IPS-18c (cell line): ENCODE results near the gene CSF2RB.

Experiments
- H3K4me3 ChIP-seq: 2 replicates; pipeline ENCODE4 v1.7.0; 2013; ENCODE audit warnings: low read depth, mild to moderate bottlenecking, low read length, moderate library complexity; ENCODE audit not compliant: insufficient read depth
- H3K9me3 ChIP-seq: one replicate; pipeline ENCODE4 v1.6.1; 2013; ENCODE audit warnings: mild to moderate bottlenecking, low read length, moderate library complexity; ENCODE audit not compliant: control insufficient read depth, insufficient read depth

CSF2RB gene

DNA sequence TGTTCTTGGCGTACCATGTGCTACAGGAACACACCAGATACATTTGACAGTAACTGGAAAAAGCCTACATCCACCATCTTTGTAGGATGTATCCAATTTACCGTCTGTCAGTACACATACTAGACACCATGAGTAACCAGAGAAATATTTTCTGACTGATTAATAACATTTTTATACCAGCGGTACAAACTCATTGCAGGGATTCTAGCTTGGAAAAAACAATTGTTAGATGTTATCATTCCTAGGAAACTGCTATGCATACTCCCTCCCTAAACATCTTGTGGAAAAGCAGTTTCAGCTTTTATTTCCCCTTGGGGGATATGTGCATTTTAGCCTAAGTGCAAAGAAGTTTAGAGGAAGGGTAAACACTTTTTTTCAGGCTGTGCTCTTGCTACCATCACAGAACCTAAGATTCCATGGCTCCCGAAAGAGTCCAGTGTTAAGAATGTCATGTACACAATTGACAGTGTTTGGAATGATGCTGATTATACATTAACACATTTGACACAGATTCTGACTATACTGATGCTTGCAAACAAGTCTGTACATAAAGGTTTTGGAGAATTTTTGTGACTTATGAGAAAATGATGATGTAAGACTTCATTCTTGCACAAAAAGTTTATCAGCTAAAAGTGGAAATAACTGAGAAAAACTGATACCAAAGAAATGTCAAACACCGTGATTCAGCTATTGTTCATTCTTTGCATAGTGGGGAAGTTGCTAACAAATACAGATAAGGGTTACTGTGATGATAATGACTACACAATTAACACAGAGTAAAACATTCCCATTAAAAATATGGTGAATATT, 28.9 kb upstream of the CSF2RB start:
- no peak overlapping the region for H3K4me3 ChIP-seq
- H3K9me3 ChIP-seq, result no peaks in the 10 kb centered on the region

DNA sequence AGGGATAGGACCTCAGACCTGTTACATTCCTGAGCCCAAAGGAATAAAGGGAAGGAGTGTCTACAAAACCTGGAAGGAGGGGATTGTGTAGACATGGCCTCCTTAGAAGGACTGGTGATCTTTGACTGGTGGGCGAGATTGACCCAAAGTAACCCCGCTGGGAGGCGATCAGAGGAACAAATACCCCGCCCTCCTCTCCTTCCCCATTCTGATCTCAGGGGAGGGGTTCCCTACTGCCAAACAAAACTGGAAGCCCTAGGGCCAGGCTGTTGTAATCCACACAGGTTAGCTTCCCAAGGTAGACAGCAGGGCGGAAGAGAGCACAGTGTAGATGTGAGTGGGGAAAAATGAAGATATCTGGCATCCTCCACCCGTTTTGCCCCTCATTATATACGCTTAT, 28.0 kb upstream of the CSF2RB start:
- no peak overlapping the region for H3K4me3 ChIP-seq
- H3K9me3 ChIP-seq, result no peaks in the 10 kb centered on the region

DNA sequence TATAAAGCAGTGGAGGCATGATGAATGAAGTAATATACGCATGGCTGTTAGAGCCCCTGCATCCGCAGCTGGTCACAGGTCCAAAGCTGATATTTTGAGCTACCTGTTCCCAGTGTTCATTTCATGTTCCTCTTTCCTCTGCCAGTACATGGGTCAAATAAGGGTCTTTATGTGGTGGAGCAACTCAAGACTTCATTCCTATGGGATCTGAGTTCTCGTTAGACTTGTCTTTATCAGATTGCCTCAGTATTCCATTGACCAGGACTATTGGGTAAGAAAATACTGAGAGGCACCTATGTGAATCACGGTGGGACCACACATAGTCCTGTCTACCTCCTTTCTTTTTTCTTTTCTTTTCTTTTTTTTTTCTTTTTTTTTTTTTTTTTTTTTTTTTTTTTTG, 27.4 kb upstream of the CSF2RB start:
- Histone ChIP-seq H3K4me3 (no peak overlapping the region), H3K9me3 (no peaks in the 10 kb centered on the region)

DNA sequence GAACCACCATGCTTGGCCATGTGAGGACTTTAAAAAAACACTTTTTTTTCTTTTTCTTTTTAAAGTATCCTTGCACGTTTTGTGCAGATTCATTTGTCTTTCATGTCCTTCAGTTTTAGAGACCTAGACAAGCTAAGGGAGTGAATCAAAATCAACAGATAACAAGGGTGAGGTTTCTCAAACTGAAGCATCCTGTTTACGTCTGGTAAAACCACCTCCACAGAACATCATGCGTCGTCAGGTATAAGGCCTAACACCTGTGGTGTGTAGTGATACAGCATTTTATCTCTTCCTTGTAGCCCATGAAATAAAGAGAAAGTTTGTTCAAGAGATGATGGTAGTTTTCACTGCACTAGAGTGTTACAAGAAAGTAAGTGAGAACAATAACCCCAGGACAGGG, 26.3 kb upstream of the CSF2RB start:
- no peaks in the 10 kb centered on the region for H3K9me3 ChIP-seq
- H3K4me3 ChIP-seq, result no peak overlapping the region

DNA sequence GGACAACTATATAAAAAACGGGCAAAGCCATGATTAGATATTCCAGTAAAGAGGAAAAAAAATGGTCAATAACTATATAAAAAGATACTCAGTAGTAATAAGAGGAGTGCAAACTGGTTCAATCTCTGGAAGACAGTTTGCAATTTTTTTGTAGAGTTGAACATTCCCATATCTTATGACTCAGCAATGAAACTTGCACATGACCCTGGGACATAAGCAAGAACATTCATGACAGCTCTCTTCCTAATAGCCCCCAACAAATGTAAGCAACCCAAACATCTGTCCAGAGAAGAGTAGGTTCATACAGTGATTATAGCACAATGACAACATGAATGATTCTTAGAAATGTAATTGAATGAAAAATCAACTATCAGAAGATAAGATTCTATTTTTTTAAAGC, 21.8 kb upstream of the CSF2RB start:
- Histone ChIP-seq H3K4me3 (no peak overlapping the region), H3K9me3 (peaks cover 4% of the 10 kb centered on the region)

DNA sequence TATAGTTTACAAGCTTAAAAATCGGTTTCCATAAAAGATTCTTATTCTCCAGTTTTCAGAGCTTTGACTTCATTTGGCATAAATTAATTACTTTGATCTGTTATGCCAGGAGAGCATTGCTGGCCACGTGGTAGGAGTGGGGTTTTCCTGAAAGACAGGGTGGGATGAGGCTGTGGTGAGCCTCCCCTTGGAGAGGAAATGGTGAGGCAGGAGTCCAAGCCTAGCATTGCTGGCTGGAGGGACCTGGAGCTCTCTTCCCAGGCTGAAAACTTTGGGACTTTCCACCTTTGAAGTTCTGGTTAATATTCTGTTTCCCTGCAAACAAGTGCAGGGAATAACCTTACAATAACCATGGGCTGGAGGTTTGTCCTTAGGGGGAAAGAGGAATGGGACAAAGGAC, 21.1 kb upstream of the CSF2RB start:
- H3K9me3 ChIP-seq, result peaks cover 4% of the 10 kb centered on the region

DNA sequence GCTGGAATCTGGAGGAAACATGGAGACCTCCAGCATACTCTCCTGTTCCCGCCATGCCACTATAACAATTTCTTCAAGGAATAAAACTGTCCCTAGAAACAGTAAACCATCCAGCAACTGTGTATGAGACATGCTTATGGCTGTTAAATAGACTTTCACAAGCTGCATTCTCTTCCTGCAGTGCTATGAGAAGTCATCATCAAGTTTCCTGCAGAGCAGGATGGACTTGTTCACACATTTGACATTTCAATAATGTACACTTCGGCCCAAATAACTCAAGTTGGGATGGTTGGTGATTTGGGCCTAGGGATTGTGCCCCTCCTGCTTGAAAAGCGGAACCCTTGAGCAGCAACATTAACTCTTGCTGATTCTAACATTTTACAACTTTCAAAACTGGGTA, 20.2 kb upstream of the CSF2RB start:
- H3K9me3 ChIP-seq, result peaks cover 4% of the 10 kb centered on the region
- no peak overlapping the region for H3K4me3 ChIP-seq

More for the DNA sequence above, 21.1 kb upstream of the CSF2RB start:
- no peak overlapping the region for H3K4me3 ChIP-seq

DNA sequence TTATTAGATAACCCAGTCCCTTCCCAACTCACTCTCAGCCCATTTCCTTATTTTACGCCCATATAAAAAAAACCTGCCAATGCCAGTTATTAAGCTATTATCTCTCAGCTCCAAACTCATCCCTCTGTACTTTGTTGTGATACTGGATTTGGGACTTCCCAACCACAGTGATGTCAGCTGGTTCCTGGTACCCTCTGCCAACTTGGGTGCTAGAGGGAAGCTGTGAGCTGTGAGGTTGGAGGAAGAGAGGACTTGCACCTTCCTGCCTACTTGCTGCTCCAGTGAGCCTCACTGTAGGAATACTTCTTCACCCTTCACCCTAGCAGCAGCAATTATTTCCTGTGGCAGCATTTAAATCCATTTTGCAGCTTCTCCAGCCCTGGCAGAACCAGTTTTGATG, 19.2 kb upstream of the CSF2RB start:
- Histone ChIP-seq H3K4me3 (no peak overlapping the region), H3K9me3 (peaks cover 4% of the 10 kb centered on the region)

DNA sequence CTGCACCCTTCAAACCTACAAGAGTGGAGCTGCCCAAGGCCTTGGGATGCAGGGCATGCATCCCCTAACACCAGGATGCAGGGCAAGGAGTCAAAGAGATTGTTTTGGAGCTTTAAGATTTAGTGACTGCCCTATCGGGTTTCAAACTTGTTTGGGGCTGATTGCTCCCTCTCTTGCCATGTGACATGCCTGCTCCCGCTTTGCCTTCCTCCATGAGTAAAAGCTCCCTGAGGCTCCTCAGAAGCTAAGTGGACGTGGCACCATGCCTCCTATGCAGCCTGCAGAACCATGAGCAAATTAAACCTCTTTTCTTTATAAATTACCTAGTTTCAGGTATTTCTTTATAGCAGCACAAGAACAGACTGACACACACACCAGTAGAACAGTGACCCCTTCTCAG, 15.8 kb upstream of the CSF2RB start:
- Histone ChIP-seq H3K4me3 (no peak overlapping the region), H3K9me3 (peaks cover 4% of the 10 kb centered on the region)

DNA sequence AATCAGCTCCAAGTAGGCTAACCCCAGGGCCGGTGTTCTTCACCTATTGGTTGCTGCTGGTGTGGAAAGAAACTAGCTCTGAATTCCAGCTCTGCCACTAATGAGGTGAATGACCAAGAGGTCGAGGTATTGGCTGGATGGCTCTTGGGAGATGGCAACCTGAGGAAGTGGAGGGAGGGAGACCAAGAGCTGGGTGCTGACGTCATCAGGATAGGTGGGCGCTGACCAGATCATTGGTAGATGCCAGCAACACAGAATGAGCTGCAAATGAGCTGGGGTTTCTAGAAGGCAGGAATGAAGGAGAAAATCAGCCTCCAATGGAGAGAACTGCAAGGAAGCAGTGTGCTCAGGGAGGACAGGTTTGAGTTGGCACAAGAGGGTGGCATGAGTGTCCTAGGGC, 14.7 kb upstream of the CSF2RB start:
- no peak overlapping the region for H3K4me3 ChIP-seq
- peaks cover 6% of the 10 kb centered on the region for H3K9me3 ChIP-seq

DNA sequence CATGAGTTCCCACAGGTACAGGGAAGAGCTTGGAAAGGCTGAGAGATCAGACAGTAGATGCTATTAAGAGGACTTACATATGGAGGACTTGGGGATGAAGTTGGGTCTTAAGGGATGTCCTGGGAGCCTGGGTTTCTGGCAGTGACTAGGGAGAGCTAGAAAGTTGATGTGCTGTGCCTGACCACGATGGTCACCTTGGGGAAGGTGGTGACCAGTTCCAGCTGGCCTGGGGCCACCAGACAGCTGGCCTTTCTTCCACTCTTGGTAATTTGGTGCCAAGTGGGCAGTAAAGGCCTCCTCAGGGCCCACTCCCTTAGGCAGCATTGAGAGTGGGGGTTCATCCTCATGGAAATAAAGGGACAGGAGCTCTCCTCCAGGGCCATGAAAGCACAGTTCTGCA, 13.9 kb upstream of the CSF2RB start:
- Histone ChIP-seq H3K9me3 (peaks cover 6% of the 10 kb centered on the region), H3K4me3 (no peak overlapping the region)

DNA sequence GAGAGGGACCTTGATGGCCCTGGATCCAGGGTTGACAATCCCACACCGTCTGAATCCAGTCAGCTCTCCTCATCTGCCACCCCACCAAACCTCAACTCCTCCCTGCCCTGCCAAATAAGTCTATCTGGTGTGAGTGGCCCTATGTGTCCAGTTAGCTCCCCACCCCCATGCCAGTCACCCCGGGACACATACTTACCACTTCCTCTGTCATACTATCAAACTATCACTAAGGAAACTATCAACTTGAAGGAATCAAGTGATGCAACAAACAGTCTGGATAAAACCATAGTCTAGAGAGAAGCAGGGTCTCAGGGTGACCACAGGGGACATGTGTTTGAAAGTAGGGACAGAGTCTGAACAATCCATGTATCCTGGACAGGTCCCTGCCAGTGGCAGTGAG, 13.2 kb upstream of the CSF2RB start:
- no peak overlapping the region for H3K4me3 ChIP-seq
- H3K9me3 ChIP-seq, result peaks cover 6% of the 10 kb centered on the region

DNA sequence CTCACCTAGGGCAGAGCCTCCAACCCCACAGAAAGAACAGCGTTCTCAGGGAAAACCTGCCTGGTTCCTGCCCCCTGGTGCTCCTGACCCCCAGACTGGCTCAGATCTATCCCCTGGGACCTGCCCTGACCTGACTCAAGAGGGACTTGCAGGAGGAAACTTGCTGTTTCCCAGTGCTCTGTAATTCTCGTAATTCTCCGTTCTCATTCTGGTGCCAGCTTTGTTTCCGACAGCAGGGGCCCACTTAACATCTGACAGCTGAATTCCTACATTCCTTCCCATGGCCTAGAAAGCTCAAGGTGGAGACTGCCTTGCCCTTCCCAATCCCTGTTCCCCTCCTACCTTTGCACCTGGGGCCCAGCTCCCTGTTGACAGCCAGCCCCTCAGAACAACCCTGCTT, 12.5 kb upstream of the CSF2RB start:
- Histone ChIP-seq H3K9me3 (peaks cover 4% of the 10 kb centered on the region), H3K4me3 (no peak overlapping the region)

DNA sequence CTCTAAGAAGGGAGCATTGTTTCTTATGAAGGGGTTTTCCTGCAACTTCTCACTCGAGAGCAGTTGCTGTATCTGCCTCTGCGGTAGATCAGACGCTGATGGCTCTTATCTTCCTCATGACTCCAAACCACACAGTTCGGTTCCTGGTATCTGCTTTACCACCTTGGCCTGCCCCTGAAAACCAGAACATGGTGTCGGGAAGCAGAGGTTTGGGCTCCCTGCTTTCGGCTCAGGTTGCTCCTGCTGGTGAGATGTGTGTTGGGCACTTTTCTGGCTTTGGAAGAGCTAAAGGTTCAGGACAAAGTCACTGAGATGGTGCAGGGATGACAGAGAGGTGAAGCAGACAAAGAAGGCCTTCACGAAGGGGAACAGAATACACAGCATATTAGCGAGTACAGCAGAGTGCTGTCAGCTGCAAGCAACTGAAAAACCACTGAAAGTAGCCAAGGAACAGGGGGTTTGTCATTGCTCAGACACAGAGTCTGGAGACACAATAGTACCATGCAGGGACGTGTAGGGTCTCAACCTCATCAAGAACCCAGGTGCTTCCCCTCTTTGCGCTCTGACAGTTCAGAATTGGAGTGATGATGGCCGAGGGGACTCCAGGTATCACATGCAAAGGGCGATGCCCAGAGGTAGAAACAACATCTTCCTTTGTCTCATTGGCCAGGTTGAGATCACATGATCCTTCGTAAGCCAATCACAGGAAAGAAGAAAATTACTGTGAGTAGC, 11.9 kb upstream of the CSF2RB start:
- Histone ChIP-seq H3K4me3 (no peak overlapping the region), H3K9me3 (peaks cover 2% of the 10 kb centered on the region)

DNA sequence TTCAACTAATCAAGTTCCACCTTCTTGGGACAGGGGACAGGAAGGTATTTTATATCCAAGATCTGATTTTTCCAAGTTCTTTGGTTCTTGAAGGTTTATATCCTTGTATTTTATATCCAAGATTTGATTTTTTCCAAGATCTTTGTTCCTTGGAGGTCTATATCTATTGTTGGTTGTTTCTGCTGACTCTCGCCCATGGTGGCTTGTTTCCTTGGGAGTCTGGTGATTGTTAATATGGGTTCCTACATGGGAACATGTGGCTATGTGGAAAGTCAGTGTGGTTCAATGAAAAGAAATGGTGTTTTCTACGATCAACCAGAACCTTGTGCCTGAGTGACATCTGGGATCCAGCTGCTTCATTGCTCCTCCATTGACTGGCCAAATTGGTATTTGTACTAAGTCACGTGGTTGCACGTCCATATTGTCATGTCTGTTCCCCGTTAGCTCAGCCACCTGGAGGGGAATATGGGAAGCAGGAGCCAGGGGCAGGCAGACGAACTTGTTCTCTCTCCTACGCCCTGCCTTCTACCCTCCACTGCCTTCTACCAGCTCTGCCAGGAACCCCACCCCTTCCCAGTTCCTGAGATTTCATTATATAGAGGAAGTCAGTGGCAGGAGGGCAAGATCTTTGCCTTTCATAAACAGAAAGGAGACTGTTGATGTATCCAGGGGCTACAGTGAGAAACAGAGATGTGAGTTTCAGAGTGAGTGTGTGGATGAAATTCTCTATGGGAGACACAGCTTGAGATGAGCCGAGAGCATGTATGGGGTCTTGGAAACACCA, 11.1 kb upstream of the CSF2RB start:
- H3K9me3 ChIP-seq, result peaks cover 2% of the 10 kb centered on the region
- H3K4me3 ChIP-seq, result no peak overlapping the region

DNA sequence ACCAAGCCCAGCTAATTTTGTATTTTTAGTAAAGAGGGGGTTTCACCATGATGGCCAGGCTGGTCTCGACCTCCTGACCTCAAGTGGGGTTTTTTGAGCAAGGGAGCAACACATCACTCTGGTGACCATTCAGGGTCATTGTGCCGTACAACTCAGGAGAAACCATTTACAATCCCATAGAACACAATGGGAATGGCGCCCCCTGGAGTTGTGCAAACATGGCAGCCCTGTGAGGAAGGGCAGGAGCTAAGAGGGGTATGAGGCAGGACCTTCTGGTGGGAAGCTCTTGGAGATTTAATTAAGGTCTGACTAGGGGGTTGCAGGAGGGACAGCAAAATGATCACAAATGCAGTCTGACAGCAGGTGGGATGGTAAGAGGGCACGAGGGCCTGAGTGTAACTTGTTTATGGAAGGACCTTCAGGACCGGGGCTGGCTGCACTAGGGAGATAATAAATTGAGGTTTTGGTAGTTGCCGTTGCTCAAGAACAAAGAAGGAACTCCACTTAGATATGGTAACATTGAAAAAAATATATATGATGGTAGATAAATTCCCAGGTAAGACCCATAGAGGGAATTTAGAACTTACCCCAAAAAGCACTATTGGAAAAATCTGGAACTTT, 9.1 kb upstream of the CSF2RB start:
- Histone ChIP-seq H3K9me3 (peaks cover 2% of the 10 kb centered on the region), H3K4me3 (no peak overlapping the region)
